ES-I3 (cell line): ENCODE results near the gene HNRNPC.
"Not testable (repeated sequence)": the region's sequence is repeated elsewhere in the genome, so short reads cannot be mapped to it uniquely, and the experiment has no call there.

Experiments
- H3K36me3 ChIP-seq: 2 replicates; pipeline ENCODE4 v1.6.1; 2013; ENCODE audit warnings: mild to moderate bottlenecking, low read length, control low read depth, moderate library complexity; ENCODE audit not compliant: insufficient read depth
- H3K4me1 ChIP-seq: 2 replicates; pipeline ENCODE4 v1.6.1; 2013; ENCODE audit warnings: mild to moderate bottlenecking, control low read depth, low read length; ENCODE audit not compliant: insufficient read depth
- H3K9ac ChIP-seq: 2 replicates; pipeline ENCODE4 v1.6.1; 2013; ENCODE audit warnings: low read depth, mild to moderate bottlenecking, low read length, moderate library complexity
- H3K9me3 ChIP-seq: 2 replicates; pipeline ENCODE4 v1.6.1; 2013; ENCODE audit warnings: mild to moderate bottlenecking, low read length, moderate library complexity; ENCODE audit not compliant: control insufficient read depth, insufficient read depth

Gene HNRNPC

GRCh38 chr14:21241218-21241819 is 27.9 kb downstream of the HNRNPC start:
- H3K9me3 ChIP-seq, result no peaks in the 10 kb centered on the region
- no peaks in the 10 kb centered on the region; the same call in none of the 2 replicates for H3K4me1 ChIP-seq
- no peak overlapping the region for H3K9ac ChIP-seq
- H3K36me3 ChIP-seq, result peaks cover 19% of the 10 kb centered on the region

GRCh38 chr14:21240417-21240816 is 28.8 kb downstream of the HNRNPC start:
- Histone ChIP-seq H3K36me3 (peaks cover 12% of the 10 kb centered on the region; the same call in 1 of the 2 replicates), H3K9ac (no peak overlapping the region), H3K9me3 (no peaks in the 10 kb centered on the region), H3K4me1 (no peaks in the 10 kb centered on the region; the same call in none of the 2 replicates)

GRCh38 chr14:21238823-21239518 is 30.3 kb downstream of the HNRNPC start:
- Histone ChIP-seq H3K4me1 (no peaks in the 10 kb centered on the region; the same call in none of the 2 replicates), H3K9me3 (no peaks in the 10 kb centered on the region), H3K36me3 (peaks cover 5% of the 10 kb centered on the region; the same call in 1 of the 2 replicates), H3K9ac (no peak overlapping the region)

GRCh38 chr14:21236948-21237797 is 32.1 kb downstream of the HNRNPC start:
- Histone ChIP-seq H3K9me3 (no peaks in the 10 kb centered on the region), H3K4me1 (no peaks in the 10 kb centered on the region; the same call in none of the 2 replicates), H3K36me3 (peaks cover 11% of the 10 kb centered on the region), H3K9ac (no peak overlapping the region)

- Histone ChIP-seq H3K9ac (no peak overlapping the region), H3K9me3 (no peaks in the 10 kb centered on the region), H3K4me1 (no peaks in the 10 kb centered on the region; the same call in none of the 2 replicates), H3K36me3 (peaks cover 34% of the 10 kb centered on the region)
Observed at GRCh38 chr14:21234112-21234511, 35.1 kb downstream of the HNRNPC start.

GRCh38 chr14:21233457-21234076 is 35.7 kb downstream of the HNRNPC start:
- H3K9ac ChIP-seq, result no peak overlapping the region
- peaks cover 34% of the 10 kb centered on the region for H3K36me3 ChIP-seq
- H3K4me1 ChIP-seq, result no peaks in the 10 kb centered on the region; the same call in 1 of the 2 replicates
- no peaks in the 10 kb centered on the region for H3K9me3 ChIP-seq

- Histone ChIP-seq H3K9me3 (no peaks in the 10 kb centered on the region), H3K9ac (no peak overlapping the region), H3K36me3 (peaks cover 46% of the 10 kb centered on the region), H3K4me1 (no peaks in the 10 kb centered on the region; the same call in 1 of the 2 replicates)
Observed at GRCh38 chr14:21231020-21231652, 38.1 kb downstream of the HNRNPC start.

- peaks cover 55% of the 10 kb centered on the region for H3K36me3 ChIP-seq
- H3K9me3 ChIP-seq, result no peaks in the 10 kb centered on the region
- H3K4me1 ChIP-seq, result no peaks in the 10 kb centered on the region; the same call in 1 of the 2 replicates
Observed at GRCh38 chr14:21229821-21230220, 39.4 kb downstream of the HNRNPC start.

GRCh38 chr14:21227981-21228380 is 41.3 kb downstream of the HNRNPC start:
- no peaks in the 10 kb centered on the region for H3K4me1 ChIP-seq
- peaks cover 56% of the 10 kb centered on the region for H3K36me3 ChIP-seq
- no peaks in the 10 kb centered on the region for H3K9me3 ChIP-seq
- H3K9ac ChIP-seq, result no peak overlapping the region

More at GRCh38 chr14:21229821-21230220, 39.4 kb downstream of the HNRNPC start:
- no peak overlapping the region for H3K9ac ChIP-seq

GRCh38 chr14:21227150-21227549 is 42.1 kb downstream of the HNRNPC start:
- H3K9me3 ChIP-seq, result no peaks in the 10 kb centered on the region
- no peak overlapping the region for H3K9ac ChIP-seq
- H3K4me1 ChIP-seq, result no peaks in the 10 kb centered on the region
- H3K36me3 ChIP-seq, result peaks cover 59% of the 10 kb centered on the region

- peaks cover 57% of the 10 kb centered on the region for H3K36me3 ChIP-seq
- H3K4me1 ChIP-seq, result no peaks in the 10 kb centered on the region
- H3K9me3 ChIP-seq, result no peaks in the 10 kb centered on the region
- no peak overlapping the region for H3K9ac ChIP-seq
Observed at GRCh38 chr14:21226467-21226866, 42.8 kb downstream of the HNRNPC start.

GRCh38 chr14:21225164-21225563 is 44.1 kb downstream of the HNRNPC start:
- H3K4me1 ChIP-seq, H3K9me3 ChIP-seq, H3K9ac ChIP-seq: not testable (repeated sequence)
- H3K36me3 ChIP-seq, result peaks cover 50% of the 10 kb centered on the region

- Histone ChIP-seq H3K9me3 (no peaks in the 10 kb centered on the region), H3K9ac (no peak overlapping the region), H3K4me1 (no peaks in the 10 kb centered on the region), H3K36me3 (peaks cover 29% of the 10 kb centered on the region)
Observed at GRCh38 chr14:21220874-21221477, 48.3 kb downstream of the HNRNPC start.
